C1 segment of cervical spinal cord (tissue), 14 donors: ENCODE results near the gene SV2C.
"Not testable (repeated sequence)": the region's sequence is repeated elsewhere in the genome, so short reads cannot be mapped to it uniquely, and the experiment has no call there.

ENCODE experiments used
- DNase-seq, 14 donors: peaks; one replicate each; lab custom pipeline; 2025; lab: John Stamatoyannopoulos, UW

SV2C gene

GRCh38 chr5:76294573-76294972 lies 211.4 kb downstream of the SV2C start:
- DNase-seq: no peak

- DNase-seq: no peak
Measured at GRCh38 chr5:76298852-76299251, 215.7 kb downstream of the SV2C start.

- no peak for DNase-seq
Measured at GRCh38 chr5:76299592-76299991, 216.4 kb downstream of the SV2C start.

- DNase-seq: not testable (repeated sequence)
Measured at GRCh38 chr5:76301932-76302331, 218.7 kb downstream of the SV2C start.

GRCh38 chr5:76302661-76303060 lies 219.5 kb downstream of the SV2C start:
- DNase-seq: not testable (repeated sequence)

- no peak for DNase-seq
Measured at GRCh38 chr5:76303921-76304320, 220.7 kb downstream of the SV2C start.

GRCh38 chr5:76305269-76305668 lies 222.1 kb downstream of the SV2C start:
- DNase-seq: no peak

GRCh38 chr5:76305775-76306174 lies 222.6 kb downstream of the SV2C start:
- DNase-seq: no peak

GRCh38 chr5:76310208-76310607 lies 227.0 kb downstream of the SV2C start:
- DNase-seq: no peak

- no peak for DNase-seq
Measured at GRCh38 chr5:76312783-76313182, 229.6 kb downstream of the SV2C start.

- no peak for DNase-seq
Measured at GRCh38 chr5:76314643-76315042, 231.5 kb downstream of the SV2C start.

- DNase-seq: no peak
Measured at GRCh38 chr5:76319673-76320072, 236.5 kb downstream of the SV2C start.

- DNase-seq: not testable (repeated sequence)
Measured at GRCh38 chr5:76323494-76323893, 240.3 kb downstream of the SV2C start.

- no peak for DNase-seq
Measured at GRCh38 chr5:76325326-76325725, 242.1 kb downstream of the SV2C start.

- no peak for DNase-seq
Measured at GRCh38 chr5:76325876-76326491, 242.8 kb downstream of the SV2C start.

- no peak for DNase-seq
Measured at GRCh38 chr5:76326577-76327302, 243.6 kb downstream of the SV2C start.

- DNase-seq: no peak
Measured at GRCh38 chr5:76329346-76329745, 246.2 kb downstream of the SV2C start.

GRCh38 chr5:76331126-76331525 lies 247.9 kb downstream of the SV2C start:
- no peak for DNase-seq

- no peak for DNase-seq
Measured at GRCh38 chr5:76332102-76332501, 248.9 kb downstream of the SV2C start.

- DNase-seq: no peak
Measured at GRCh38 chr5:76332611-76333205, 249.5 kb downstream of the SV2C start.

GRCh38 chr5:76333571-76333970 lies 250.4 kb downstream of the SV2C start:
- DNase-seq: no peak

GRCh38 chr5:76334574-76334973 lies 251.4 kb downstream of the SV2C start:
- DNase-seq: no peak

- not testable (repeated sequence) for DNase-seq
Measured at GRCh38 chr5:76335451-76335850, 252.3 kb downstream of the SV2C start.
